HepG2 (cell line): ENCODE data around the gene ZFPL1. TPM values are rescaled to one million over a fixed set of nuclear protein-coding genes. Genes with fewer than 3 reads are reported as not detected.

ENCODE experiments used
- ATAC-seq: fragments of 200-7000 bp; cut with Tn5 transposase; 3 replicates; pipeline ENCODE4 v1.9.1; 2020; ENCODE audit warnings: mild to moderate bottlenecking, moderate library complexity
- BruUV-seq: library from RNA; stranded (reverse); fragments of 400-500 nt; replicated peaks from 2 replicates; lab custom pipeline; 2021; lab: Mats Ljungman, UMichigan
- CTCF ChIA-PET: fragments of 300-600 bp; formaldehyde crosslinking; extraction: SDS; loops from one replicate; lab custom pipeline; 2021; ENCODE audit warnings: low total read pairs, inconsistent platforms, low intra/inter-chr PET ratio; lab: Yijun Ruan, JAX
- POLR2A ChIA-PET: fragments of 350-600 bp; sonication (Branson Sonifier 250); formaldehyde crosslinking; loops from one replicate; lab custom pipeline; 2020; ENCODE audit warnings: antibody characterized with exemption, inconsistent platforms; lab: Yijun Ruan, JAX
- DNase-seq: peaks from one replicate; pipeline ENCODE4 v3.0.0-alpha.2; 2015; ENCODE audit warnings: low spot score
- FAIRE-seq: peaks from 3 replicates; lab custom pipeline; 2011; peaks lifted over from hg19 to GRCh38; lab: Jason Lieb, UNC
- H2AFZ ChIP-seq: one replicate; pipeline ENCODE4 v1.6.1; 2011; ENCODE audit warnings: low read length, inconsistent platforms
- H3K27ac ChIP-seq: fragments of 300-600 bp; 3 replicates; pipeline ENCODE4 v1.8.0; 2011; ENCODE audit warnings: mixed run types, mild to moderate bottlenecking, mixed read lengths, low read length, inconsistent platforms; ENCODE audit not compliant: insufficient read depth; ENCODE audit errors: extremely low read length
- H3K27me3 ChIP-seq, 2 experiments: fragments of 200-600 bp in 1 of 2; 2 replicates in 1 of 2; 3 replicates in 1 of 2; pipeline versions ENCODE4 v1.6.0 to v1.8.0; 2011; ENCODE audit warnings: low read length in 2 of 2, mild to moderate bottlenecking in 2 of 2, moderate library complexity in 2 of 2, inconsistent platforms in 1 of 2; ENCODE audit not compliant: insufficient read depth in 2 of 2, control insufficient read depth in 1 of 2
- H3K36me3 ChIP-seq, 2 experiments: fragments of 200-600 bp in 1 of 2; replicated peaks in 1 of 2; 2 replicates in 1 of 2; 3 replicates in 1 of 2; pipeline versions ENCODE4 v1.5.1 to v1.8.0; 2011; ENCODE audit warnings: low read length in 2 of 2, inconsistent platforms in 1 of 2; ENCODE audit not compliant: insufficient read depth in 2 of 2, control insufficient read depth in 1 of 2
- H3K4me1 ChIP-seq: 2 replicates; pipeline ENCODE4 v1.5.1; 2012; ENCODE audit warnings: low read length, inconsistent platforms; ENCODE audit not compliant: insufficient read depth
- H3K4me2 ChIP-seq: 2 replicates; pipeline ENCODE4 v1.6.0; 2011; ENCODE audit warnings: low read depth, low read length, inconsistent platforms
- H3K4me3 ChIP-seq, 3 experiments: fragments of 200-600 bp in 1 of 3; sonication (generic), shearing (Covaris generic) in 1 of 3; replicated peaks in 1 of 3; 2 replicates each; pipeline ENCODE4 v1.5.1; 2011 to 2016; ENCODE audit warnings: low read length in 3 of 3, inconsistent platforms in 2 of 3, low read depth in 2 of 3, mild to moderate bottlenecking in 2 of 3, control low read depth in 1 of 3, mixed read lengths in 1 of 3; ENCODE audit not compliant: insufficient read depth in 1 of 3
- H3K79me2 ChIP-seq: one replicate; pipeline ENCODE4 v1.6.1; 2011; ENCODE audit warnings: low read length, inconsistent platforms; ENCODE audit not compliant: insufficient read depth
- H3K9ac ChIP-seq: 2 replicates; pipeline ENCODE4 v1.6.0; 2011; ENCODE audit warnings: mild to moderate bottlenecking, low read depth, low read length, inconsistent platforms; ENCODE audit not compliant: insufficient read depth
- H3K9me3 ChIP-seq: 2 replicates; pipeline ENCODE4 v1.5.1; 2012; ENCODE audit warnings: mild to moderate bottlenecking, low read length
- H4K20me1 ChIP-seq: 2 replicates; pipeline ENCODE4 v1.6.0; 2011; ENCODE audit warnings: inconsistent platforms, mild to moderate bottlenecking, low read length, moderate library complexity; ENCODE audit not compliant: insufficient read depth
- PRDM4 ChIP-seq: sonication (generic); formaldehyde crosslinking; IDR thresholded peaks from 2 replicates; pipeline ENCODE4 v1.9.0; 2021; ENCODE audit warnings: missing genetic modification reagents, borderline replicate concordance
- RNF2 ChIP-seq: fragments of 450-650 bp; conservative IDR thresholded peaks from 2 replicates; pipeline ENCODE4 v1.6.1; 2016; ENCODE audit warnings: low read depth
- ZNF160 ChIP-seq: sonication (generic); formaldehyde crosslinking; IDR thresholded peaks from 2 replicates; pipeline ENCODE4 v1.8.0; 2022; ENCODE audit warnings: mild to moderate bottlenecking, inconsistent platforms, missing genetic modification reagents
- ZNF652 ChIP-seq: IDR thresholded peaks from 2 replicates; pipeline ENCODE4 v1.6.1; 2016; ENCODE audit warnings: low read depth, borderline replicate concordance
- WGBS: methylation state at CpG from one replicate; pipeline ENCODE4 v1.1.6; 2017; ENCODE audit warnings: low lambda C conversion rate; 5-methylcytosine and 5-hydroxymethylcytosine counted together
- in situ Hi-C: cut with HindIII; loops from 2 replicates; pipeline ENCODE4 v1.10.0; 2017; ENCODE audit warnings: low pct_unique_long_range_greater_than_20kb; ENCODE audit not compliant: extremely low pct_ligation_motif_present
- intact Hi-C: fragments of 100-400 bp; cut with micrococcal nuclease; formaldehyde crosslinking; loops from one replicate; pipeline ENCODE4 v1.10.0; 2022; ENCODE audit not compliant: unreplicated experiment
- polyA plus RNA-seq, 8 experiments: library from polyadenylated mRNA; depleted of rRNA in 3 of 8; stranded (reverse) in 7 of 8; unstranded in 1 of 8; fragments of >200 nt; fragmentation: Illumina TruSeq in 4 of 8; extraction: Trizol in 4 of 8; gene quantifications; 2 replicates each; pipeline versions ENCODE4 v1.2.1 to v1.2.3, GENCODE V29; 2011 to 2016; ENCODE audit warnings: low read depth in 4 of 8, missing spikeins in 1 of 8, mixed read lengths in 1 of 8; ENCODE audit not compliant: insufficient read depth in 1 of 8
- total RNA-seq, 5 experiments: library from RNA; depleted of rRNA; stranded (reverse); fragments of >200 nt; fragmentation: Illumina TruSeq; extraction: Trizol; gene quantifications; 2 replicates each; pipeline ENCODE4 v1.2.3, GENCODE V29; 2016; ENCODE audit warnings: low read depth in 1 of 5
- TF ChIP-seq, protein P1 (sequence below): fragments of 450-650 bp; IDR thresholded peaks from 2 replicates; pipeline ENCODE4 v1.6.1; 2017; ENCODE audit warnings: mild to moderate bottlenecking
- TF ChIP-seq, protein P2 (sequence below): sonication (generic); formaldehyde crosslinking; IDR thresholded peaks from 2 replicates; pipeline ENCODE4 v1.5.0; 2020; ENCODE audit warnings: mild to moderate bottlenecking, missing genetic modification reagents, moderate library complexity

The ZFPL1 gene
- total and polyA plus RNA-seq, 2 of the 13 experiments (the other 11 are each of a cell fraction or from before 2014, with no cell fraction given), result 32.2 to 56.0 TPM

GRCh38 chr11:65059959-65060824 lies 23.8 kb upstream of the ZFPL1 start (continued):
- TF ChIP-seq, protein P1, sequence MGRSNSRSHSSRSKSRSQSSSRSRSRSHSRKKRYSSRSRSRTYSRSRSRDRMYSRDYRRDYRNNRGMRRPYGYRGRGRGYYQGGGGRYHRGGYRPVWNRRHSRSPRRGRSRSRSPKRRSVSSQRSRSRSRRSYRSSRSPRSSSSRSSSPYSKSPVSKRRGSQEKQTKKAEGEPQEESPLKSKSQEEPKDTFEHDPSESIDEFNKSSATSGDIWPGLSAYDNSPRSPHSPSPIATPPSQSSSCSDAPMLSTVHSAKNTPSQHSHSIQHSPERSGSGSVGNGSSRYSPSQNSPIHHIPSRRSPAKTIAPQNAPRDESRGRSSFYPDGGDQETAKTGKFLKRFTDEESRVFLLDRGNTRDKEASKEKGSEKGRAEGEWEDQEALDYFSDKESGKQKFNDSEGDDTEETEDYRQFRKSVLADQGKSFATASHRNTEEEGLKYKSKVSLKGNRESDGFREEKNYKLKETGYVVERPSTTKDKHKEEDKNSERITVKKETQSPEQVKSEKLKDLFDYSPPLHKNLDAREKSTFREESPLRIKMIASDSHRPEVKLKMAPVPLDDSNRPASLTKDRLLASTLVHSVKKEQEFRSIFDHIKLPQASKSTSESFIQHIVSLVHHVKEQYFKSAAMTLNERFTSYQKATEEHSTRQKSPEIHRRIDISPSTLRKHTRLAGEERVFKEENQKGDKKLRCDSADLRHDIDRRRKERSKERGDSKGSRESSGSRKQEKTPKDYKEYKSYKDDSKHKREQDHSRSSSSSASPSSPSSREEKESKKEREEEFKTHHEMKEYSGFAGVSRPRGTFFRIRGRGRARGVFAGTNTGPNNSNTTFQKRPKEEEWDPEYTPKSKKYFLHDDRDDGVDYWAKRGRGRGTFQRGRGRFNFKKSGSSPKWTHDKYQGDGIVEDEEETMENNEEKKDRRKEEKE, result no peak
- TF ChIP-seq ZNF652 (CRISPR knock-in tag), result 0 out of 2 replicates have a peak, but pooled peaks have one; percentile 33

GRCh38 chr11:65060913-65061408 lies 23.1 kb upstream of the ZFPL1 start:
- no peak overlapping the region for H2AFZ ChIP-seq
- FAIRE-seq (no peak), ATAC-seq (peak; percentile 56), DNase-seq (peak; percentile 42)
- CTCF ChIA-PET, result interaction anchor here (1.2 to 1.9 kb wide), 2 partner anchors 33 to 47 kb away, joined by 6 read pairs; partner anchors contain the start of genes ARL2 and SNX15
- no peaks in the 10 kb centered on the region for H3K36me3 ChIP-seq
- intact Hi-C loops, result loop anchor here (1.0 kb wide), 1 partner anchor 34 kb away; the partner anchor contains the start of gene SNX15
- H3K9ac ChIP-seq, result no peak overlapping the region
- no peaks in the 10 kb centered on the region for H3K79me2 ChIP-seq
- POLR2A ChIA-PET, result interaction anchor here (3.5 kb wide), 1 partner anchor 8 kb away, joined by 21 read pairs; no protein-coding TSS in a partner anchor
- no peaks in the 10 kb centered on the region for H4K20me1 ChIP-seq
- peaks cover 82% of the 10 kb centered on the region for H3K4me1 ChIP-seq
- no peaks in the 10 kb centered on the region for H3K27me3 ChIP-seq
- H3K9me3 ChIP-seq, result no peaks in the 10 kb centered on the region
- WGBS, result 54% methylated on average over 8 of the region's 9 CpGs
- H3K4me2 ChIP-seq, result 0 out of 2 replicates have a peak overlapping the region, but pooled peaks have one; percentile 25
- in situ Hi-C loops, result no loop called here
- H3K27ac ChIP-seq, result no peak overlapping the region
- no peak overlapping the region for H3K4me3 ChIP-seq
- no TSS peak for BruUV-seq
- TF ChIP-seq RNF2 (no peak), PRDM4 (CRISPR knock-in tag) (no peak), ZNF160 (CRISPR knock-in tag) (no peak)
- TF ChIP-seq, protein P2, sequence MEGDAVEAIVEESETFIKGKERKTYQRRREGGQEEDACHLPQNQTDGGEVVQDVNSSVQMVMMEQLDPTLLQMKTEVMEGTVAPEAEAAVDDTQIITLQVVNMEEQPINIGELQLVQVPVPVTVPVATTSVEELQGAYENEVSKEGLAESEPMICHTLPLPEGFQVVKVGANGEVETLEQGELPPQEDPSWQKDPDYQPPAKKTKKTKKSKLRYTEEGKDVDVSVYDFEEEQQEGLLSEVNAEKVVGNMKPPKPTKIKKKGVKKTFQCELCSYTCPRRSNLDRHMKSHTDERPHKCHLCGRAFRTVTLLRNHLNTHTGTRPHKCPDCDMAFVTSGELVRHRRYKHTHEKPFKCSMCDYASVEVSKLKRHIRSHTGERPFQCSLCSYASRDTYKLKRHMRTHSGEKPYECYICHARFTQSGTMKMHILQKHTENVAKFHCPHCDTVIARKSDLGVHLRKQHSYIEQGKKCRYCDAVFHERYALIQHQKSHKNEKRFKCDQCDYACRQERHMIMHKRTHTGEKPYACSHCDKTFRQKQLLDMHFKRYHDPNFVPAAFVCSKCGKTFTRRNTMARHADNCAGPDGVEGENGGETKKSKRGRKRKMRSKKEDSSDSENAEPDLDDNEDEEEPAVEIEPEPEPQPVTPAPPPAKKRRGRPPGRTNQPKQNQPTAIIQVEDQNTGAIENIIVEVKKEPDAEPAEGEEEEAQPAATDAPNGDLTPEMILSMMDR, result peak; percentile 71
